ENCODE data around the gene PXMP4. TPM values are rescaled to one million over a fixed set of nuclear protein-coding genes. Genes with fewer than 3 reads are reported as not detected.

PXMP4 gene
- polyA plus RNA-seq, 1 experiment: 11.2 TPM

- peaks cover 6% of the 10 kb centered on the region for H3K36me3 ChIP-seq (ENCODE audit: control insufficient read depth, insufficient read depth, low read length)
- CTCF ChIA-PET: interaction anchor here (0.6 to 3.3 kb wide), 35 partner anchors 8 to 767 kb away, joined by 3 to 21 read pairs (median 3); partner anchors contain the start of genes CBFA2T2, CDK5RAP1 and SNTA1
- no peak for DNase-seq (ENCODE audit: low read depth)
- TF ChIP-seq CTCF (IDR thresholded peaks at IDR 0.05; ENCODE audit: insufficient read depth, low read depth, low read length): peak; percentile 95
- H3K4me3 ChIP-seq (ENCODE audit: low read depth, low read length): peak overlapping the region; percentile 46
- POLR2A ChIA-PET: no interaction called here
- no peaks in the 10 kb centered on the region for H3K27me3 ChIP-seq (ENCODE audit: control insufficient read depth, insufficient read depth, low read length)
Observed at GRCh38 chr20:33667676-33668465, 52.2 kb downstream of the PXMP4 start.

- H3K27me3 ChIP-seq (ENCODE audit: control insufficient read depth, insufficient read depth, low read length): no peaks in the 10 kb centered on the region
- peaks cover 6% of the 10 kb centered on the region for H3K36me3 ChIP-seq (ENCODE audit: control insufficient read depth, insufficient read depth, low read length)
- CTCF ChIA-PET: interaction anchor here (0.6 to 3.3 kb wide), 26 partner anchors 8 to 268 kb away, joined by 3 to 21 read pairs (median 4); partner anchors contain the start of genes CBFA2T2, CDK5RAP1 and SNTA1
- POLR2A ChIA-PET: no interaction called here
- peak overlapping the region; percentile 46 for H3K4me3 ChIP-seq (ENCODE audit: low read depth, low read length)
- no peak for DNase-seq (ENCODE audit: low read depth)
- TF ChIP-seq CTCF (IDR thresholded peaks at IDR 0.05; ENCODE audit: insufficient read depth, low read depth, low read length): no peak
Observed at GRCh38 chr20:33667245-33667675, 52.9 kb downstream of the PXMP4 start.

- DNase-seq (ENCODE audit: low read depth): peak; percentile 91
- POLR2A ChIA-PET: no interaction called here
- Histone ChIP-seq H3K36me3 (ENCODE audit: control insufficient read depth, insufficient read depth, low read length) (peaks cover 6% of the 10 kb centered on the region), H3K27me3 (ENCODE audit: control insufficient read depth, insufficient read depth, low read length) (no peaks in the 10 kb centered on the region), H3K4me3 (ENCODE audit: low read depth, low read length) (peak within 1 kb of the TSS; percentile 46)
- peak; percentile 68 for TF ChIP-seq CTCF (IDR thresholded peaks at IDR 0.05; ENCODE audit: insufficient read depth, low read depth, low read length)
- CTCF ChIA-PET: interaction anchor here (0.6 to 3.3 kb wide), 13 partner anchors 8 to 212 kb away, joined by 3 to 21 read pairs (median 7); no protein-coding TSS in a partner anchor
Observed at GRCh38 chr20:33666293-33667244, 53.5 kb downstream of the PXMP4 start, which contains the start of gene ACTL10. Gene ACTL10 (plus strand): TSS chr20:33666943. CDS start chr20:33667498, 555 bp downstream.

GRCh38 chr20:33664762-33665144 is 55.4 kb downstream of the PXMP4 start:
- POLR2A ChIA-PET: interaction anchor here (0.7 kb wide), 2 partner anchors 20 to 175 kb away, joined by 3 to 5 read pairs; partner anchors contain the start of gene CBFA2T2
- peaks cover 8% of the 10 kb centered on the region for H3K36me3 ChIP-seq (ENCODE audit: control insufficient read depth, insufficient read depth, low read length)
- no peaks in the 10 kb centered on the region for H3K27me3 ChIP-seq (ENCODE audit: control insufficient read depth, insufficient read depth, low read length)
- DNase-seq (ENCODE audit: low read depth): no peak
- TF ChIP-seq CTCF (IDR thresholded peaks at IDR 0.05; ENCODE audit: insufficient read depth, low read depth, low read length): no peak
- CTCF ChIA-PET: interaction anchor here (3.6 kb wide), 1 partner anchor 11 kb away, joined by 18 read pairs; no protein-coding TSS in a partner anchor
- H3K4me3 ChIP-seq (ENCODE audit: low read depth, low read length): no peak overlapping the region
